NK-92 (cell line): ENCODE results near the gene STAG3.
"Not testable (repeated sequence)": the region's sequence is repeated elsewhere in the genome, so short reads cannot be mapped to it uniquely, and the experiment has no call there.

Source experiments
- DNase-seq: peaks from one replicate; lab custom pipeline; 2025; ENCODE audit not compliant: unreplicated experiment; lab: John Stamatoyannopoulos, UW

STAG3 gene

DNA sequence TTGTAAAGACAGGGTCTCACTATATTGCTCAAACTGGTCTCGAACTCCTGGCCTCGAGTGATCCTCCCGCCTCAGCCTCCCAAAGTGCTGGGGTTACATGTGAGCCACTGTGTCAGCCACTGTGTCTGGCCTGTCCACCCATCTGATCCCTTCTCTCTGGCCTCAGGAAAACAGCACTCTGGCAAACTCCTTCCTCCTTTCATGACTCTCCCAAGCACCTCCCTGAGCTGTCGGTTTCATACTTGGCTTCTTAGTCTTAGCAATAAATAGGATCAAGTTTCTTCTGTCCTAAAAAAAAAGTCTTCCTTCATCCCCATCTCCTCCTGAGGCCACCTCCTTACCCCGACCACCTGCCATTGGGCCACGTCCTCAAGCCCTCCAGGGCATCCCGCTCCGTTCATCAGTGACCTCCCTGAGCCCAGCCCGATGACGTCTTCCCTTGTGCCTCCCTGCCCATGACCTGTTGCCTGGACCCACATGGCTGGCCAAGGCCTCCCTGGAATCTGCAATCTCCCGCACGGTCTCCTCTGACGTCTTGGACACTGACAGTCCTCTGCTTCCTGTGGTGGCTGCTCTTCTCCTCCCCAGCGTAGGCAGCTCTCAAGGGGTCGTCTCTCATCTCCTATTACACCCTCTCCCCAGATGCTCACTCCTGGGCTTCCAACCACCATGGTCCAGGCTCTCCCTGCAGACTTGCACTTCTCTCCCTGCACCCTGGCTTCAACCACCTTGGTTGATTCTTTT lies 68.6 kb downstream of the STAG3 start:
- not testable (repeated sequence) for DNase-seq

DNA sequence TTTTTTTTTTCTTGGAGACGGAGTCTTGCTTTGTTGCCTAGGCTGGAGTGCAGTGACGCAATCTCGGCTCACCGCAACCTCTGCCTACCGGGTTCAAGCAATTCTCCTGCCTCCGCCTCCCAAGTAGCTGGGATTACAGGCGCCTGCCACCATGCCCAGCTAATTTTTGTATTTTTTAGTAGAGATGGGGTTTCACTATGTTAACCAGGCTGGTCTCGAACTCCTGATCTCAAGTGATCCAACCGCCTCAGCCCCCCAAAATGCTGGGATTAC lies 69.1 kb downstream of the STAG3 start:
- DNase-seq: not testable (repeated sequence)

DNA sequence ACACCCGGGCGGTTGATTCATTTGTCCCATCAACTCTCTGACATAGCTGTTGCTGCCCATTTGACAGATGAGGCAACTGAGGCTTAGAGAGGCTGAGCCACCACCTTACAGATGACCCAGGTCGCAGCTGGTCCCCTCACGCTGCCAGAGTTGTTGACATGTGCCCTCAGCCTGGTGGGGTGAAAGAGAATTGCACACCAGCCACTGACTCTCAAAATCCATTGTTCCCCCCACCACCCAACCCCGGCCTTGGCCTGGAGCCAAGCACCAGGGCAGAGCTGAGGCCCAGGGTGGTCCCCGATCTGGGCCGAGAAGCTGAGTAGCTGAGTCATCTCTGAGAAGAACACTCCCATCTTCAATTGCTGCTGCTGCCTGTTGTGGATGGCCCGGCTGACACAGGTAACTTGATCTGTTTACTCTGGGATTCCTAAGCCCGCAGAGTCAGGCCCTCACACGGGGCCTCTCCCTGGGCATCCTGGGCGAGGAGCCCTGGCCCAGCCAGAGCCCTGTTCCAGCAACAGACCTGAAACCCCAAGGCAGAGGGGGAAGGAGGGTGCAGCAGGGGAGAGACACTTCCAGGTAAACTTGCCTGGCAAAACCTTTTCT lies 69.5 kb downstream of the STAG3 start:
- no peak for DNase-seq

DNA sequence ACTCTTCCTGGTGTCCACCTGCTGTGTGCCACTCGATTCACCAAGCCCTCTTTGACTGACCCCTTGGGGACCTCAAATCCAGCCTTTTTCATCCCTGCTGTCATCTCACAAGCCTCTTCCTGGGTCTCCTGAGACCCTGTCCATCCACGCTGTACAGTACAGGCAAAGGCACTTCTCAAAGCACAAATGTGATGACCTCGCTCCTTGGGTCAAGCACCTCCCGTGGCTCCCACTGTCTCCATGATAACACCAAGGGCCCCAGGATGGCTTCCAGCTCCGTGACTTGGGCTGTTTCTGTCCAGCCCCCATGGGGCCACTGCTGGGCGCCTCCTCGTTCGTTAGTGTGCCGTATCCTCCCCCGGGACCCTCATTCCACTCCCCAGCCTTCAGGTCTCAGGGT lies 70.8 kb downstream of the STAG3 start:
- no peak for DNase-seq

DNA sequence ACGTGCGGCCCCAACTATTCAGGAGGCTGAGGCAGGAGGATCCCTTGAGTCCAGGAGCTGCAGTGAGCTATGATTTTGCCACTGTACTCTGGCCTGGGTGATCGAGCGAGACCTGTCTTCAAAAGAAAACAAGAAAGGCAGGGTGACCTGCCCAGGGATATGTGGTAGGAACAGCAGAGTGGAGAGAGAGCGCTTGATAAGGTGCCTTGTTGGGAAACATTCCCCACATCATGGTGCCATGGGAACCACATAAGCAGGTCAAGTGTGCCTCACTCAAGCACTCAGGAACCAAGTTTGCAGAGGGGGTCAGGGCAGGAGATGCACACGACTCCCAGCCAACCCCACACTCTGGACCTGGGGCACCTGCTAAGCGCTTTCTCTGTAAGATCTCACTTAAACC lies 79.3 kb downstream of the STAG3 start:
- DNase-seq: no peak

DNA sequence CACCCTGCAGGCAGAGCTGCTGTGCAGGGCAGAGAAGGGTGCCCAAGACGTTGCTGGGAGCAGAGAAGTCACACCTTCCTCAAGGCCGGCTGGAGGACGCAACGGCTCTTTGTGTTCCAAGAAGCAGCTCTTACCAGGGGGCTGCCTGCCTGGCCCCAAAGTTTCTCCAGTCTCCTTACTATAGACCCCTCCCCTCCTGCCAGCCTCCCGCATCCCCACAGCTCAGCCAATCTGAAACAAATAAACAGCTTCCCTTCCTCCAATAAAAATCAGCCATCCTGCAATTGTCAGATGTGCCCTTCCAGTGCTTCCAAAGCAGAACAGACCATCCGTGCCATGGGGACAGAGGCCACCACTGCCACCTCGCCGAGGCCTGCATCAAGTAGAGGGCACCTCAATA lies 82.3 kb downstream of the STAG3 start:
- not testable (repeated sequence) for DNase-seq

DNA sequence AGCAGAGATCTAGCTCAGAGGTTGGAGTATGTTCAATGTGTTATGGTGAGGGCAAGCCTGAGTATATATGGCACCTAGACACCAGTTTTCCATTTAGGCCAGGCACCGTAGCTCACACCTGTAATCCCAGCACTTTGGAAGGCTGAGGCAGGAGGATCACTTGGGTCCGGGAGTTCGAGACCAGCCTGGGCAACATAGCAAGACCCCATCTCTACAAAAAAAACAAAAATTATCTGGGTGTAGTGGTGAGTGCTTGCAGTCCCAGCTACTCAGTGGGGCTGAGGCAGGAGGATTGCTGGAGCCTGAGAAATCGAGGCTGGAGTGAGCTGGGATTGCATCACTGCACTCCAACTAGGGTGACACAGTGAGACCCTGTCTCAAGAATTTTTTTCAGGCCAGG lies 85.2 kb downstream of the STAG3 start:
- DNase-seq: not testable (repeated sequence)
